Smooth muscle cell (in vitro differentiated cells): ENCODE results near the gene SLC25A41. TPM values are rescaled to one million over a fixed set of nuclear protein-coding genes. Genes with fewer than 3 reads are reported as not detected.

Experiments
- DNase-seq: peaks from one replicate; lab custom pipeline; 2025; ENCODE audit not compliant: unreplicated experiment; lab: John Stamatoyannopoulos, UW
- H2AFZ ChIP-seq: fragments of 200-600 bp; sonication (generic); 2 replicates; pipeline ENCODE4 v1.6.0; 2016; ENCODE audit warnings: antibody characterized with exemption, low read depth, mild to moderate bottlenecking
- H3F3A ChIP-seq: fragments of 200-600 bp; sonication (generic); 2 replicates; pipeline ENCODE4 v1.6.0; 2017; ENCODE audit warnings: antibody characterized with exemption, low read depth
- H3K27ac ChIP-seq: fragments of 200-600 bp; sonication (generic); 2 replicates; pipeline ENCODE4 v1.5.1; 2016; ENCODE audit warnings: low read depth, mild to moderate bottlenecking
- H3K27me3 ChIP-seq: fragments of 200-600 bp; sonication (generic); 2 replicates; pipeline ENCODE4 v1.6.1; 2016; ENCODE audit warnings: low read depth, mild to moderate bottlenecking
- H3K36me3 ChIP-seq: fragments of 200-600 bp; sonication (generic); 2 replicates; pipeline ENCODE4 v1.5.1; 2016; ENCODE audit warnings: low read depth
- H3K4me1 ChIP-seq: fragments of 200-600 bp; sonication (generic); 2 replicates; pipeline ENCODE4 v1.5.1; 2016; ENCODE audit warnings: low read depth
- H3K4me2 ChIP-seq: fragments of 200-600 bp; sonication (generic); 2 replicates; pipeline ENCODE4 v1.6.0; 2016; ENCODE audit warnings: mild to moderate bottlenecking
- H3K4me3 ChIP-seq: fragments of 200-600 bp; sonication (generic); 2 replicates; pipeline ENCODE4 v1.5.1; 2016; ENCODE audit warnings: mild to moderate bottlenecking
- H3K79me2 ChIP-seq: fragments of 200-600 bp; sonication (generic); 2 replicates; pipeline ENCODE4 v1.6.0; 2016; ENCODE audit warnings: low read depth, mild to moderate bottlenecking
- H3K9ac ChIP-seq: fragments of 200-600 bp; sonication (generic); 2 replicates; pipeline ENCODE4 v1.6.0; 2016; ENCODE audit warnings: low read depth
- H3K9me3 ChIP-seq: fragments of 200-600 bp; sonication (generic); replicated peaks from 2 replicates; pipeline ENCODE4 v1.5.1; 2016; ENCODE audit warnings: low read depth
- H4K20me1 ChIP-seq: fragments of 200-600 bp; sonication (generic); 2 replicates; pipeline ENCODE4 v1.6.0; 2016; ENCODE audit warnings: low read depth
- CTCF ChIP-seq: fragments of 200-600 bp; sonication (generic); IDR thresholded peaks from 2 replicates; pipeline ENCODE4 v1.5.1; 2017; ENCODE audit warnings: borderline replicate concordance, mild to moderate bottlenecking, antibody characterized with exemption; ENCODE audit not compliant: insufficient read depth, poor library complexity, severe bottlenecking
- WGBS: methylation state at CpG from one replicate; pipeline ENCODE4 v1.1.7; 2016; ENCODE audit warnings: low lambda C conversion rate; 5-methylcytosine and 5-hydroxymethylcytosine counted together
- polyA plus RNA-seq: library from polyadenylated mRNA; unstranded; fragments of >200 nt; fragmentation: Nextera tagmentation; extraction: Ambion mirVana; gene quantifications from 2 replicates; pipeline ENCODE4 v1.2.1, GENCODE V29; 2016
- total RNA-seq: library from RNA; depleted of rRNA; stranded (reverse); fragments of >200 nt; gene quantifications from 2 replicates; pipeline ENCODE4 v1.2.3, GENCODE V29; 2014

Gene SLC25A41
- total RNA-seq, result not detected in 2 replicates
- polyA plus RNA-seq, result 0.30 and 0.57 TPM in 2 replicates

DNA sequence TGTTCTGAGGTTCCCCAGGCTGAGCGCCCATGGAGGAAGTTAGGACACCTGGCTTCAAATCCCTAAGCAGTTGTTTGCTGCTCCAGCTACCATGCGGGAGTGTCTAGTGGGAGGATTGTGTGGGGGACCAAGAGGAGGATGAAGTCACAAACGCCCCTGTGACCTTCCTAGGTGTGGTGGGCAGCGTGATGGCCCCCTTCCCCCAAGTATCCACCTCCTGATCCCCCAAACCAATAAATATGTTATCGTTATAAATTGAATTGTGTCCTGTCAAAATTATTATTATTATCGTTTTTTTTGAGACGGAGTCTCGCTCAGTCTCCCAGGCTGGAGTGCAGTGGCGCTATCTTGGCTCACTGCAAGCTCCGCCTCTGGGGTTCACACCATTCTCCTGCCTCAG, at the start of gene SLC25A41:
Gene SLC25A41, minus strand, starts transcription at position 101 of the 400 bp plus-strand sequence. Its CDS starts 70 bp downstream, at position 31.
- DNase-seq, result no peak
- no peak within 1 kb of the TSS for H3K9ac ChIP-seq
- 93% methylated on average over 10 of the region's 10 CpGs for WGBS
- no peaks in the 10 kb centered on the region for H3K79me2 ChIP-seq
- no peak within 1 kb of the TSS for H3K4me3 ChIP-seq
- H4K20me1 ChIP-seq, result no peaks in the 10 kb centered on the region
- H3K9me3 ChIP-seq, result no peaks in the 10 kb centered on the region
- no peaks in the 10 kb centered on the region for H3K36me3 ChIP-seq
- no peak for TF ChIP-seq CTCF
- peaks cover 8% of the 10 kb centered on the region for H3K27me3 ChIP-seq
- no peak within 1 kb of the TSS for H3K4me2 ChIP-seq
- no peaks in the 10 kb centered on the region for H3K4me1 ChIP-seq
- no peaks in the 10 kb centered on the region for H3F3A ChIP-seq
- H3K27ac ChIP-seq, result no peak within 1 kb of the TSS
- no peak within 1 kb of the TSS for H2AFZ ChIP-seq

DNA sequence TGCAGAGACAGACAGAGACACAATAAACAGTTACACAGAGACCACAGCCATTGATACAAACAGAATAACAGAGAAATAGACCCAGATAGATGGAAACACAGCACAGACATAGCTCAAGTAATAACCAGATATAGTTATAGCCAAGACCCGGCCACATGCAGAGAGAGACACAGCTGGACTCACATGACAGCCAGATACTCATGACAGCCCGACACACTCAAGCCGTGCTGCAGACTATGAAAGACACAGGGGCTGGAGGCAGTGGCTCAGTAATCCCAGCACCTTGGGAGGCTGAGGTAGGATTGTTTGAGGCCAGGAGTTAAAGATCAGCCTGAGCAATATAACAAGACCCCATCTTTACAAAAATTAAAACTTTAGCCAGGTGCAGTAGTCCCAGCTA, 49.7 kb upstream of the SLC25A41 start:
- no peak for DNase-seq
- H3F3A ChIP-seq, result no peaks in the 10 kb centered on the region

GRCh38 chr19:6482343-6482686, 48.8 kb upstream of the SLC25A41 start:
- Histone ChIP-seq H3K4me3 (no peak overlapping the region), H3K4me1 (no peaks in the 10 kb centered on the region), H3F3A (no peaks in the 10 kb centered on the region), H3K9ac (no peak overlapping the region), H3K36me3 (no peaks in the 10 kb centered on the region), H3K4me2 (no peak overlapping the region), H3K27ac (no peak overlapping the region), H4K20me1 (no peaks in the 10 kb centered on the region), H3K9me3 (no peaks in the 10 kb centered on the region), H3K79me2 (no peaks in the 10 kb centered on the region), H2AFZ (no peak overlapping the region), H3K27me3 (no peaks in the 10 kb centered on the region)
- DNase-seq, result no peak
- 95% methylated on average over 8 of the region's 8 CpGs for WGBS
- no peak for TF ChIP-seq CTCF

More for the DNA sequence above, 49.7 kb upstream of the SLC25A41 start:
- no peak overlapping the region for H3K9ac ChIP-seq
- H3K9me3 ChIP-seq, result no peaks in the 10 kb centered on the region
- WGBS, result 91% methylated on average over 3 of the region's 3 CpGs
- no peak overlapping the region for H2AFZ ChIP-seq
- TF ChIP-seq CTCF, result no peak
- no peaks in the 10 kb centered on the region for H3K27me3 ChIP-seq
- no peaks in the 10 kb centered on the region for H3K79me2 ChIP-seq
- no peak overlapping the region for H3K4me3 ChIP-seq
- no peak overlapping the region for H3K4me2 ChIP-seq
- no peaks in the 10 kb centered on the region for H3K36me3 ChIP-seq
- H3K4me1 ChIP-seq, result no peaks in the 10 kb centered on the region
- no peaks in the 10 kb centered on the region for H4K20me1 ChIP-seq
- no peak overlapping the region for H3K27ac ChIP-seq

DNA sequence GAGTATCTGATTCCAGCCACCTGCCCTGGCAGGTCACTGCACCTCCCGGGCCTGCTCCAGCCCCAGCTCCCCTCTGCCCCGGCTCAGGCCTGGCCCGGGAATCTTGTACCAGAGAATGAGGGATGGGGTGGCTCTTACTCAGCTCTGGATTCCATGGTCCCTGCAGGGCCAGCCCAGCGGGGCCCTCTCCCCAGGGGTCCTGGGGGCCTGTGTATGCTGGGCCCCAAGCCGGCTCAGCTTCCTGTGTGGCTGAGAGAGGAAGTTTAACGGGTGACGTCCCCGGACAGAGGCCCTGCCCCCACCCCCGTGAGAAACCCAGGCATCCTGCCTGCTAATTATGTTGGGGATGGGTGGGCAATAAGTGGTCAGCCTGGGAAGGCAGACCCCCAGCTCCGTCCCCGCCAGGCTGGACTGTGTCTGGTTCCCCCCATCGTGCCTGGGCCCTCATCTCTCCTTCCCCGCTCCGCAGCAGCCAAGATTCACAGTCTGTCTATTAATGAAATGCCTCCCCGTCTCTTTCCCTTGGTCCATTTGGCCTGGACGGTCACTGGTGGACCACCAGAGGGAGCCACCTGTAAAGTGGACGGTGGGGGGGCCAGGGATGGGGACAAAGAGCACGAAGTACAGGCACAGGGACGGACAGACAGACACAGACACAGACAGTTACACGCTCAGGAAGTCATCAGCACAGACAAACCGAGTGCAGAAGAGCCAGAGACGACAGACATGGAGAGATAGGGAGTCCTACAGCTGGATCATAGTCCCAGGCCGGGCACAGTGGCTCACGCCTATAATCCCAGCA, 48.2 kb upstream of the SLC25A41 start, which contains the start of gene DENND1C:
Gene DENND1C, minus strand, starts transcription at position 247 of the 802 bp plus-strand sequence. Its CDS starts 92 bp downstream, at position 155.
- no peaks in the 10 kb centered on the region for H3K79me2 ChIP-seq
- 64% methylated on average over 24 of the region's 24 CpGs for WGBS
- H3F3A ChIP-seq, result no peaks in the 10 kb centered on the region
- H3K4me2 ChIP-seq, result no peak within 1 kb of the TSS
- DNase-seq, result no peak
- H3K9ac ChIP-seq, result no peak within 1 kb of the TSS
- H2AFZ ChIP-seq, result no peak within 1 kb of the TSS
- H3K4me1 ChIP-seq, result no peaks in the 10 kb centered on the region
- TF ChIP-seq CTCF, result peak; percentile 35
- H4K20me1 ChIP-seq, result no peaks in the 10 kb centered on the region
- H3K9me3 ChIP-seq, result no peaks in the 10 kb centered on the region
- H3K36me3 ChIP-seq, result no peaks in the 10 kb centered on the region
- no peak within 1 kb of the TSS for H3K27ac ChIP-seq
- no peak within 1 kb of the TSS for H3K4me3 ChIP-seq
- no peaks in the 10 kb centered on the region for H3K27me3 ChIP-seq
